Spinal cord (tissue), 10 donors: ENCODE data around the gene PLD1. TPM values are rescaled to one million over a fixed set of nuclear protein-coding genes. Genes with fewer than 3 reads are reported as not detected.
"Not testable (repeated sequence)": the region's sequence is repeated elsewhere in the genome, so short reads cannot be mapped to it uniquely, and the experiment has no call there.

Experiments
- DNase-seq, 6 donors: peaks; one replicate each; pipeline versions ENCODE4 v3.0.0 to v3.0.0-alpha.2; 2013 to 2015; ENCODE audit warnings: low spot score in 6 of 6, low read depth in 4 of 6
- H3K27ac ChIP-seq: one replicate; pipeline ENCODE4 v1.5.1; 2013; ENCODE audit warnings: low read depth, low read length, control low read depth
- H3K27me3 ChIP-seq: one replicate; pipeline ENCODE4 v1.6.1; 2013; ENCODE audit warnings: low read length; ENCODE audit not compliant: control insufficient read depth, insufficient read depth
- H3K36me3 ChIP-seq: one replicate; pipeline ENCODE4 v1.6.1; 2013; ENCODE audit warnings: low read length; ENCODE audit not compliant: control insufficient read depth, insufficient read depth
- H3K4me1 ChIP-seq: one replicate; pipeline ENCODE4 v1.6.1; 2013; ENCODE audit warnings: low read length; ENCODE audit not compliant: control insufficient read depth, insufficient read depth
- H3K4me3 ChIP-seq: one replicate; pipeline ENCODE4 v1.5.1; 2013; ENCODE audit warnings: low read depth, low read length, control low read depth
- H3K9me3 ChIP-seq: one replicate; pipeline ENCODE4 v1.6.1; 2013; ENCODE audit warnings: low read length; ENCODE audit not compliant: control insufficient read depth, insufficient read depth
- WGBS: methylation state at CpG from one replicate; pipeline ENCODE4 v1.1.5; 2013; ENCODE audit warnings: missing lambda C conversion rate; ENCODE audit not compliant: insufficient coverage; 5-methylcytosine and 5-hydroxymethylcytosine counted together
- polyA plus RNA-seq, 2 donors: library from polyadenylated mRNA; unstranded; fragments of 120-200 nt; gene quantifications; one replicate each; pipeline ENCODE4 v1.2.1, GENCODE V29; 2013; ENCODE audit not compliant: insufficient read length in 2 of 2
- total RNA-seq, 2 donors: library from RNA; depleted of rRNA in 1 of 2; stranded (reverse); fragments of 120-200 nt in 1 of 2; fragments of >200 nt in 1 of 2; gene quantifications; one replicate each; pipeline versions ENCODE4 v1.2.3 to v1.2.4, GENCODE V29; 2013 to 2014
- donor health status: healthy.

The PLD1 gene
- total and polyA plus RNA-seq, 4 donors = 31.1 to 92.5 (median 51.2) TPM

DNA sequence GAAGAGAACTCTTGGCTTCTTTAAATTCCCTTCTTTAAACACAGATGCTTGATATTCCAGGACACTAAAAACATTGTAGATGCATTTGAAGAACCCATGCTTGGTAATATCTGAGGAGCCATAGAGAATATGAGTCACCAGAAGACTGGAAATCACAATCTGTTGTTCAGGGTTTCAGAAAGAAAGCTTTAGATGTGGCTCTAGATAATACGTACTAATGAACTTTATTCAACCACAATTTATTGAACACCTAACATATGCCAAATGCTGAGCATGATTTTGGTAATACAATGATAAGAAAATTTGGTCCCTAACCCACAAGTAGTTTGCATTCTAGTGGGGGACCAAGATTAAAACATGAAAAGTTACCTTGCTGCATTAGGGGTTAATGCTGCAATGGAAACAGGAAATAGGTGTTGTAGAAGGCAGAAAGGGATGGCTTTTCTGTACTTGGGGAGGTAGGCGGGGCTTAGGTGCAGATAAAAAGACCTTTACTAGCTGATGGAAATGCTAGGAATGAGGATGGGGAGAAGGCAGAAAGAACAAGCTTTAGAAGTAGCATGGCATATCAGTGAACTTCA lies 11.6 kb upstream of the PLD1 start:
- Histone ChIP-seq H3K27ac (no peak overlapping the region), H3K4me1 (no peaks in the 10 kb centered on the region), H3K4me3 (no peak overlapping the region), H3K36me3 (no peaks in the 10 kb centered on the region), H3K9me3 (no peaks in the 10 kb centered on the region), H3K27me3 (no peaks in the 10 kb centered on the region)
- 57% methylated on average over 1 of the region's 2 CpGs for WGBS
- no peak for DNase-seq

DNA sequence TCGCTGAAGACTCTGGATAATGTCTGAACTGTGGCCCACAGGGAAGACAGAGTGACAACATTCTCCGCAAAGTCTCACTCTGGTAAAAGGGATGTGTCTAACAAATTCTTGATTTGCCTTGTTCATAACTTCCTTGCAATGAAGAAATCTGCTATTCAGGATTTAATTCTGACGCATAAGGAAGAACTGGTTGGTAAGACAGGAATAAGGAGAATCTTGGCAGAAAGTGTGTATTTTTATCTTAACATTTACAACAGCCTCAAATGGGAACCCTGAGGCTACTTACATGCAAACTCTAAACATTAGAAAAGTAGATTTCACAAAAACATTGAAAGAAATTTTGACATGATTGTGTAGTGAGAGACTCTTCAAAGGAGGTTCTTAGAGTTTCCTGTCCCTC lies 10.8 kb upstream of the PLD1 start:
- WGBS = 82% methylated on average over 2 of the region's 3 CpGs
- Histone ChIP-seq H3K9me3 (no peaks in the 10 kb centered on the region), H3K36me3 (no peaks in the 10 kb centered on the region), H3K4me1 (no peaks in the 10 kb centered on the region), H3K4me3 (no peak overlapping the region), H3K27me3 (no peaks in the 10 kb centered on the region), H3K27ac (no peak overlapping the region)
- DNase-seq = no peak

DNA sequence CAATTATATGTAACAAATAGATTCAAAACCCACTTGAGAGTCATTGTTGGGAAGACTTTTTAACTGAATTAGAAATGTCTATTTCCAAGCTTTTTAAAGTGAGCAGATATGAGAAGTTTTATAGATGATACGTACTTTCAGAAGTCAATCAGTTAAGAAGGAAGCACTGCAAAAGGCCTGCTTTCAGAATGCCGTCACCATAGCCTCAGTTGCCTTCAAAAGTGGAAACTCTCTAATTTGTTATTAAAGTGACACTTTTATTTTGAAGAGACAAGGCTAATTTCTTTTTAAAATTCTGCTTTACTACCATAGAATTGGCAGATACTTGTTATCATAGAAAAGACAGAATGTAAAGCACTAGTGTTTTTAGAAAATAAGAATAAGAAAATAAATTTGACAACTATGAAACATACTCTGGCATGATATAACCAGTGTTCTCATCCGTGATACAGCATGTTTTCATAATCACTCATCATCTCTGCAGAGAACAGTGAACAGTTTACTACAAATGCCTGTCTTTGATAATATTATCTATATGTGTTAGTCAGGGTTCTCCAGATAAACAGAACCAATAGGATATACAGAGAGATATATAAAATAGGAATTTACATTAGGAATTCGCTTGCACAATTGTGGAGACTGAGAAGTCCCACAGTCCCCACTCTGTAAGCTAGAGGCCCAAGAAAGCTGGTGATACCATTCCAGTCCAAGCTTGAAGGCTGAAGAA lies 7.0 kb upstream of the PLD1 start:
- Histone ChIP-seq H3K4me3 (no peak overlapping the region), H3K9me3 (peaks cover 4% of the 10 kb centered on the region), H3K27me3 (no peaks in the 10 kb centered on the region), H3K36me3 (no peaks in the 10 kb centered on the region), H3K4me1 (no peaks in the 10 kb centered on the region), H3K27ac (no peak overlapping the region)
- DNase-seq = no peak
- WGBS = no CpG with 5 or more reads among the region's 4 CpGs

GRCh38 chr3:171815973-171816595 lies 5.8 kb upstream of the PLD1 start:
- Histone ChIP-seq H3K4me3 (no peak overlapping the region), H3K27me3 (no peaks in the 10 kb centered on the region), H3K36me3 (no peaks in the 10 kb centered on the region), H3K4me1 (no peaks in the 10 kb centered on the region), H3K9me3 (peaks cover 4% of the 10 kb centered on the region), H3K27ac (no peak overlapping the region)
- 40% methylated on average over 1 of the region's 2 CpGs for WGBS
- no peak for DNase-seq

DNA sequence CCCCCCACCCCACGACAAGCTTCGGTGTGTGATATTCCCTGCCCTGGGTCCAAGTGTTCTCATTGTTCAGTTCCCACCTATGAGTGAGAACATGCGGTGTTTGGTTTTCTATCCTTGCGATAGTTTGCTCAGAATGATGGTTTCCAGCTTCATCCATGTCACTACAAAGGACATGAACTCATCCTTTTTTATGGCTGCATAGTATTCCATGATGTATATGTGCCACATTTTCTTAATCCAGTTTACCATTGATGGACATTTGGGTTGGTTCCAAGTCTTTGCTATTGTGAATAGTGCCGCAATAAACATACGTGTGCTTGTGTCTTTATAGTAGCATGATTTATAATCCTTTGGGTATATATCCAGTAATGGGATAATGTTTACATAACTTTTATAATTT lies 4.4 kb upstream of the PLD1 start:
- H3K9me3 ChIP-seq, H3K27ac ChIP-seq, H3K4me1 ChIP-seq, DNase-seq, H3K36me3 ChIP-seq, H3K27me3 ChIP-seq, H3K4me3 ChIP-seq: not testable (repeated sequence)
- no CpG with 5 or more reads among the region's 6 CpGs for WGBS

- DNase-seq = no peak
- peaks cover 8% of the 10 kb centered on the region for H3K4me1 ChIP-seq
- no peak overlapping the region for H3K4me3 ChIP-seq
- peaks cover 4% of the 10 kb centered on the region for H3K9me3 ChIP-seq
- H3K27ac ChIP-seq = no peak overlapping the region
- H3K36me3 ChIP-seq = no peaks in the 10 kb centered on the region
- peaks cover 4% of the 10 kb centered on the region for H3K27me3 ChIP-seq
- 75% methylated on average over 3 of the region's 4 CpGs for WGBS
These were observed 3.7 kb upstream of the PLD1 start for GRCh38 chr3:171813897-171814460.

DNA sequence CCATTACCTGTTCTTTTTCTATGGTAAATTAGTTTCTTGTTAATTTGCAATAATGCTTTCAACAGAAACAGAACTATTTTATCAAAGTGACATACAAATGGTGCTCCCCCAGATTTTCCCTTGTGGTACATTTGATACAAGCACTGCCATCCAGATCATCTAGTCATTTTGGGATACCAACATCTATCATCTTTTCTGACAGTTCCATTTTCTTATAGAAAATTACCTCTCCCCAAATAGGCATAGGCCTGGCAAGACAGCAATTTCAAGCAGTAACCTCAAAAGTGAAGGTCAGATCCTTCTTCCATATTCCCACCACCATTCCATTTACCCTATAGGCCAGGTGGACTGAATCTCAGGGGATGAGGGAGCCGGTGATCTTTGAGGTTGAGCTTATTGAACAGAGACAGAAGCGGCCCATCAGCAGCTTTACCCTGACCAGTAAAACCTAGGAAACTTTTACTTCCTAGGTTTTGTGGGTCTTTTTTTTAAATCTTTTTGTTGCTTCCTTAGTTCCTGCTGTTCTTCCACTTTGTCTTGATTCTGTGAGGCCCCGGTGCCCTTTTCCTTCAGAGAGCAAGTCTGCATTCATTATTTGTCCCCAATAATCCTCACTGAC lies 3.1 kb upstream of the PLD1 start:
- no peaks in the 10 kb centered on the region for H3K36me3 ChIP-seq
- 83% methylated on average over 1 of the region's 3 CpGs for WGBS
- peaks cover 8% of the 10 kb centered on the region for H3K4me1 ChIP-seq
- H3K27me3 ChIP-seq = peaks cover 4% of the 10 kb centered on the region
- peaks cover 4% of the 10 kb centered on the region for H3K9me3 ChIP-seq
- H3K4me3 ChIP-seq = no peak overlapping the region
- no peak for DNase-seq
- H3K27ac ChIP-seq = no peak overlapping the region

GRCh38 chr3:171812811-171813210 lies 2.5 kb upstream of the PLD1 start:
- Histone ChIP-seq H3K27me3 (peaks cover 4% of the 10 kb centered on the region), H3K4me1 (peaks cover 8% of the 10 kb centered on the region), H3K9me3 (peaks cover 4% of the 10 kb centered on the region), H3K27ac (no peak overlapping the region), H3K36me3 (no peaks in the 10 kb centered on the region), H3K4me3 (no peak overlapping the region)
- WGBS = no CpG with 5 or more reads among the region's 2 CpGs
- no peak for DNase-seq

- no peak for DNase-seq
- H3K27ac ChIP-seq = no peak overlapping the region
- peaks cover 4% of the 10 kb centered on the region for H3K27me3 ChIP-seq
- WGBS = 94% methylated on average over 9 of the region's 9 CpGs
- peaks cover 4% of the 10 kb centered on the region for H3K9me3 ChIP-seq
- no peaks in the 10 kb centered on the region for H3K36me3 ChIP-seq
- no peak overlapping the region for H3K4me3 ChIP-seq
- H3K4me1 ChIP-seq = peaks cover 8% of the 10 kb centered on the region
These were observed 1.6 kb upstream of the PLD1 start for GRCh38 chr3:171811913-171812335.
